Spleen (tissue), 11 donors: ENCODE data around the gene MMP14. TPM values are rescaled to one million over a fixed set of nuclear protein-coding genes. Genes with fewer than 3 reads are reported as not detected.
A peak's percentile ranks its signal among the peaks of the same experiment; 100 is the strongest.

Experiments used
- DNase-seq: peaks from one replicate; pipeline ENCODE4 v3.0.0-alpha.2; 2020
- H3K27ac ChIP-seq, 8 donors: fragments of 200-600 bp; sonication (generic) in 7 of 8; 1 replicate in 4 of 8; 2 replicates in 4 of 8; pipeline versions ENCODE4 v1.5.0 to v1.8.0; 2016 to 2021; ENCODE audit warnings: inconsistent platforms in 4 of 8, mild to moderate bottlenecking in 4 of 8, moderate library complexity in 1 of 8
- H3K27me3 ChIP-seq, 7 donors: fragments of 200-600 bp; sonication (generic) in 6 of 7; replicated peaks in 1 of 7; 1 replicate in 4 of 7; 2 replicates in 3 of 7; pipeline versions ENCODE4 v1.5.0 to v1.8.0; 2016 to 2021; ENCODE audit warnings: inconsistent platforms in 3 of 7, mild to moderate bottlenecking in 1 of 7
- H3K36me3 ChIP-seq, 6 donors: fragments of 200-600 bp; sonication (generic) in 5 of 6; 1 replicate in 4 of 6; 2 replicates in 2 of 6; pipeline versions ENCODE4 v1.5.0 to v1.8.0; 2016 to 2021; ENCODE audit warnings: inconsistent platforms in 2 of 6
- H3K4me1 ChIP-seq, 6 donors: fragments of 200-600 bp; sonication (generic) in 5 of 6; 1 replicate in 3 of 6; 2 replicates in 3 of 6; pipeline versions ENCODE4 v1.5.0 to v1.8.0; 2016 to 2021; ENCODE audit warnings: inconsistent platforms in 3 of 6
- H3K4me3 ChIP-seq, 8 donors: fragments of 200-600 bp; sonication (generic) in 7 of 8; 1 replicate in 4 of 8; 2 replicates in 4 of 8; pipeline versions ENCODE4 v1.5.0 to v1.8.0; 2016 to 2021; ENCODE audit warnings: inconsistent platforms in 4 of 8, mild to moderate bottlenecking in 4 of 8, moderate library complexity in 2 of 8
- H3K9me3 ChIP-seq, 8 donors: fragments of 200-600 bp; sonication (generic) in 7 of 8; 1 replicate in 4 of 8; 2 replicates in 4 of 8; pipeline versions ENCODE4 v1.5.0 to v1.8.0; 2016 to 2021; ENCODE audit warnings: inconsistent platforms in 4 of 8
- POLR2A ChIP-seq, 3 donors: fragments of 450-650 bp; IDR thresholded peaks; one replicate each; pipeline ENCODE4 v1.5.1; 2017; ENCODE audit warnings: antibody characterized with exemption in 3 of 3, mild to moderate bottlenecking in 1 of 3
- POLR2AphosphoS5 ChIP-seq, 3 donors: sonication (generic); formaldehyde crosslinking; IDR thresholded peaks; one replicate each; pipeline ENCODE4 v1.5.1; 2017; ENCODE audit warnings: antibody characterized with exemption in 3 of 3
- WGBS, 5 donors: extraction: QIAGEN DNeasy Blood & Tissue Kit in 3 of 5; methylation state at CpG; one replicate each; pipeline versions ENCODE4 v1.1.5 to v1.1.7; 2013 to 2018; 5-methylcytosine and 5-hydroxymethylcytosine counted together
- intact Hi-C: fragments of 100-400 bp; cut with DNase I; formaldehyde crosslinking; loops from one replicate; pipeline ENCODE4 v1.15.0; 2023; ENCODE audit warnings: low total_unique reads
- polyA plus RNA-seq, 3 donors: library from polyadenylated mRNA; stranded (reverse); fragments of 200-250 nt; gene quantifications; one replicate each; pipeline ENCODE4 v1.2.1, GENCODE V29; 2013
- total RNA-seq, 7 donors: library from RNA; depleted of rRNA in 3 of 7; stranded (reverse); fragments of >200 nt in 3 of 7; fragmentation: NEBNext Ultra II Directional in 4 of 7; extraction: Animal tissue kit (Norgen Biotek cat#: 25700) in 4 of 7; gene quantifications; one replicate each; pipeline versions ENCODE4 v1.1.0 to v1.2.1, GENCODE V29; 2016 to 2021
- TF ChIP-seq, protein P1 (sequence below), 11 experiments: fragments of 200-600 bp in 7 of 11; fragments of 450-650 bp in 4 of 11; sonication (generic) in 4 of 11; IDR thresholded peaks in 8 of 11; conservative IDR thresholded peaks in 3 of 11; 1 replicate in 7 of 11; 2 replicates in 4 of 11; pipeline versions ENCODE4 v1.4.0 to v1.8.0; 2016 to 2021; ENCODE audit warnings: antibody characterized with exemption in 11 of 11, inconsistent platforms in 4 of 11, mild to moderate bottlenecking in 1 of 11
- donor health status: healthy with polysubstance abuse.
- donor health status: DM: no; HTN: no; CAD: no; lungs with moderate emphysema.
- donor health status: DM: no; HTN: no; CAD: no.
- donor health status: Bipolar disorder and iron deficiency.
- donor health status: healthy.
- donor health status: DM: no; HTN: no; CAD: no.
- donor health status: DM: yes; HTN: yes; CAD: no.

Gene MMP14
- total and polyA plus RNA-seq, 10 donors: 6.6 to 126 (median 60.9) TPM

DNA sequence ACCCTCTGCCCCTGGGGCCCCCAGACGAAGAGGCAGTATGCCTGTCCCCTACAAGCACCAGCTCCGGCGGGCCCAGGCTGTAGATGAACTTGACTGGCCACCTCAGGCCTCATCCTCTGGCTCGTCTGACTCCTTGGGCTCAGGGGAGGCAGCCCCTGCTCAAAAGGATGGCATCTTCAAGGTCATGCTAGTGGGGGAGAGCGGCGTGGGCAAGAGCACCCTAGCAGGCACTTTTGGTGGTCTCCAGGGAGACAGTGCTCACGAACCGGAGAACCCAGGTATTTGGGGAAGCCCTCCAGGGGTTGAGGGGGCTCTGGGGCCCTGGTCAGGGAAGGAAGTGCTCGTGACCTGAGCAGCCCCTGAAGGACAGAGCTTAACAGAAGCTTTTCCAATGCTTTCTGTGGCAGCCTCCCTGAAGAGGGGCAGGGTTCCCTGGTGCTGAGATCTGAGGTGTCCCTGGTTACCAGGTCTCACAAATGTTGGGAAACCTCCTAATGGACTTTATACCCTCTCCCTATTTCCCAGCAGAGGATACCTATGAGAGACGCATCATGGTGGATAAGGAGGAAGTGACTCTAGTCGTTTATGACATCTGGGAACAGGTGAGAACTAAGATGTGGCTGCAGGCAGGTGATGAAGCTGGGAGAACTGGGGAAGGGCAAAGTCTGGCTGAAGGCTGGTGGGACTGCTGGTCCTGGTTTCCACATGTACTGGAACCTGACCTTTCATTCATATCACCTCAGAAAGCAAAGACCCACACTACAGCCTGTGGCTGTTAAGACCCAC, 48.5 kb downstream of the MMP14 start:
- intact Hi-C loops: no loop called here
- Histone ChIP-seq H3K4me3 (no peak overlapping the region), H3K27me3 (peaks cover 0 to 20% (median 0%) of the 10 kb centered on the region in 7 donors), H3K36me3 (peaks cover 0 to 11% (median 0%) of the 10 kb centered on the region in 6 donors), H3K27ac (no peak overlapping the region), H3K9me3 (no peaks in the 10 kb centered on the region), H3K4me1 (peaks cover 15 to 75% (median 45%) of the 10 kb centered on the region in 6 donors)
- TF ChIP-seq POLR2A (IDR thresholded peaks at IDR 0.05) (no peak), POLR2AphosphoS5 (IDR thresholded peaks at IDR 0.05) (peak in 1 of 3 donors; percentile 36)
- no peak for DNase-seq
- WGBS, 5 donors: 81 to 85% (median 84%) methylated on average over 8 to 11 of the region's 11 CpGs

- 94 to 95% (median 94%) methylated on average over 21 of the region's 21 CpGs for WGBS, 5 donors
- H3K27ac ChIP-seq: peak overlapping the region in 4 of 8 donors; percentile 80 to 88 (median 83)
- TF ChIP-seq POLR2A (IDR thresholded peaks at IDR 0.05): no peak
- TF ChIP-seq, protein P1, sequence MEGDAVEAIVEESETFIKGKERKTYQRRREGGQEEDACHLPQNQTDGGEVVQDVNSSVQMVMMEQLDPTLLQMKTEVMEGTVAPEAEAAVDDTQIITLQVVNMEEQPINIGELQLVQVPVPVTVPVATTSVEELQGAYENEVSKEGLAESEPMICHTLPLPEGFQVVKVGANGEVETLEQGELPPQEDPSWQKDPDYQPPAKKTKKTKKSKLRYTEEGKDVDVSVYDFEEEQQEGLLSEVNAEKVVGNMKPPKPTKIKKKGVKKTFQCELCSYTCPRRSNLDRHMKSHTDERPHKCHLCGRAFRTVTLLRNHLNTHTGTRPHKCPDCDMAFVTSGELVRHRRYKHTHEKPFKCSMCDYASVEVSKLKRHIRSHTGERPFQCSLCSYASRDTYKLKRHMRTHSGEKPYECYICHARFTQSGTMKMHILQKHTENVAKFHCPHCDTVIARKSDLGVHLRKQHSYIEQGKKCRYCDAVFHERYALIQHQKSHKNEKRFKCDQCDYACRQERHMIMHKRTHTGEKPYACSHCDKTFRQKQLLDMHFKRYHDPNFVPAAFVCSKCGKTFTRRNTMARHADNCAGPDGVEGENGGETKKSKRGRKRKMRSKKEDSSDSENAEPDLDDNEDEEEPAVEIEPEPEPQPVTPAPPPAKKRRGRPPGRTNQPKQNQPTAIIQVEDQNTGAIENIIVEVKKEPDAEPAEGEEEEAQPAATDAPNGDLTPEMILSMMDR (IDR thresholded peaks at IDR 0.05 in 8 of 11, conservative IDR thresholded peaks at IDR 0.05 in 3 of 11): no peak
- no peak for TF ChIP-seq POLR2AphosphoS5 (IDR thresholded peaks at IDR 0.05)
- peaks cover 0 to under 1% (median 0%) of the 10 kb centered on the region in 6 donors for H3K36me3 ChIP-seq
- H3K4me1 ChIP-seq: peaks cover 15 to 75% (median 45%) of the 10 kb centered on the region in 6 donors
- H3K27me3 ChIP-seq: peaks cover 0 to 20% (median 0%) of the 10 kb centered on the region in 7 donors
- peak; percentile 78 for DNase-seq
- no peaks in the 10 kb centered on the region for H3K9me3 ChIP-seq
- intact Hi-C loops: no loop called here
- peak overlapping the region in 5 of 8 donors; percentile 52 to 74 (median 56) for H3K4me3 ChIP-seq
These were observed 49.6 kb downstream of the MMP14 start for GRCh38 chr14:22885975-22886374.

- peak in 1 of 3 donors; percentile 14 for TF ChIP-seq POLR2A (IDR thresholded peaks at IDR 0.05)
- TF ChIP-seq POLR2AphosphoS5 (IDR thresholded peaks at IDR 0.05): peak; percentile 56 to 76 (median 73)
- TF ChIP-seq, protein P1 (IDR thresholded peaks at IDR 0.05 in 8 of 11, conservative IDR thresholded peaks at IDR 0.05 in 3 of 11): peak in 8 of 11 experiments; percentile 9 to 38 (median 18)
- no peaks in the 10 kb centered on the region for H3K36me3 ChIP-seq
- peak overlapping the region; percentile 61 to 88 (median 82) for H3K27ac ChIP-seq
- WGBS, 5 donors: 3 to 9% (median 4%) methylated on average over 20 to 77 of the region's 77 CpGs
- H3K27me3 ChIP-seq: peaks cover 0 to 20% (median 0%) of the 10 kb centered on the region in 7 donors
- H3K4me3 ChIP-seq: peak overlapping the region; percentile 28 to 74 (median 54)
- no peaks in the 10 kb centered on the region for H3K9me3 ChIP-seq
- peak; percentile 94 for DNase-seq
- intact Hi-C loops: no loop called here
- peaks cover 15 to 73% (median 45%) of the 10 kb centered on the region in 6 donors for H3K4me1 ChIP-seq
These were observed 50.3 kb downstream of the MMP14 start for GRCh38 chr14:22886500-22887259.

GRCh38 chr14:22887260-22887989, 51.0 kb downstream of the MMP14 start:
- TF ChIP-seq POLR2A (IDR thresholded peaks at IDR 0.05) (no peak), POLR2AphosphoS5 (IDR thresholded peaks at IDR 0.05) (peak in 1 of 3 donors; percentile 65)
- Histone ChIP-seq H3K36me3 (peaks cover 0 to 3% (median 0%) of the 10 kb centered on the region in 6 donors), H3K27me3 (peaks cover 0 to 16% (median 0%) of the 10 kb centered on the region in 7 donors), H3K9me3 (no peaks in the 10 kb centered on the region), H3K4me1 (peaks cover 13 to 65% (median 40%) of the 10 kb centered on the region in 6 donors), H3K4me3 (peak overlapping the region; percentile 28 to 74 (median 54)), H3K27ac (peak overlapping the region; percentile 61 to 88 (median 82))
- intact Hi-C loops: no loop called here
- WGBS, 5 donors: 26 to 31% (median 28%) methylated on average over 11 of the region's 11 CpGs
- DNase-seq: no peak
